Subcutaneous abdominal adipose tissue (tissue), 5 donors: Measurements from ENCODE around the gene FBXO21.
"Not testable (repeated sequence)": the region's sequence is repeated elsewhere in the genome, so short reads cannot be mapped to it uniquely, and the experiment has no call there.

ENCODE experiments used
- H3K27ac ChIP-seq: one replicate; pipeline ENCODE4 v1.7.0; 2013; ENCODE audit warnings: low read depth, mild to moderate bottlenecking, inconsistent platforms, low read length, moderate library complexity
- H3K27me3 ChIP-seq, 5 donors: one replicate each; pipeline ENCODE4 v1.7.0; 2013; ENCODE audit warnings: low read length in 5 of 5, inconsistent platforms in 1 of 5; ENCODE audit not compliant: control insufficient read depth in 5 of 5, insufficient read depth in 4 of 5
- H3K36me3 ChIP-seq, 5 donors: one replicate each; pipeline ENCODE4 v1.7.0; 2013; ENCODE audit warnings: low read length in 5 of 5; ENCODE audit not compliant: control insufficient read depth in 5 of 5, insufficient read depth in 5 of 5
- H3K4me1 ChIP-seq, 5 donors: one replicate each; pipeline ENCODE4 v1.7.0; 2013; ENCODE audit warnings: low read length in 5 of 5, mild to moderate bottlenecking in 3 of 5, moderate library complexity in 1 of 5; ENCODE audit not compliant: control insufficient read depth in 5 of 5, insufficient read depth in 5 of 5
- H3K4me3 ChIP-seq, 5 donors: one replicate each; pipeline ENCODE4 v1.7.0; 2013; ENCODE audit warnings: low read length in 5 of 5, low read depth in 1 of 5
- H3K9ac ChIP-seq, 5 donors: one replicate each; pipeline ENCODE4 v1.7.0; 2013; ENCODE audit warnings: low read length in 5 of 5, mild to moderate bottlenecking in 4 of 5, moderate library complexity in 3 of 5
- H3K9me3 ChIP-seq, 5 donors: one replicate each; pipeline ENCODE4 v1.7.0; 2013; ENCODE audit warnings: low read length in 5 of 5; ENCODE audit not compliant: control insufficient read depth in 5 of 5
- donor health status: healthy.
- donor health status: healthy.
- donor health status: healthy.
- donor health status: healthy.
- donor health status: healthy.

The FBXO21 gene

GRCh38 chr12:117220947-117221346, 30.7 kb upstream of the FBXO21 start:
- H3K9ac ChIP-seq, H3K36me3 ChIP-seq, H3K4me1 ChIP-seq, H3K4me3 ChIP-seq, H3K9me3 ChIP-seq, H3K27ac ChIP-seq: not testable (repeated sequence)
- peaks cover 18 to 27% (median 24%) of the 10 kb centered on the region in 5 donors for H3K27me3 ChIP-seq

- Histone ChIP-seq H3K36me3 (no peaks in the 10 kb centered on the region), H3K4me3 (no peak overlapping the region), H3K27me3 (peaks cover 17 to 26% (median 22%) of the 10 kb centered on the region in 5 donors), H3K27ac (no peak overlapping the region), H3K4me1 (no peaks in the 10 kb centered on the region), H3K9ac (no peak overlapping the region), H3K9me3 (no peaks in the 10 kb centered on the region)
Measured at GRCh38 chr12:117218149-117218548, 27.9 kb upstream of the FBXO21 start.

- Histone ChIP-seq H3K27me3 (peaks cover 17 to 23% (median 22%) of the 10 kb centered on the region in 5 donors), H3K36me3 (no peaks in the 10 kb centered on the region), H3K4me3 (no peak overlapping the region), H3K4me1 (peaks cover 0 to 2% (median 0%) of the 10 kb centered on the region in 5 donors), H3K27ac (no peak overlapping the region), H3K9ac (no peak overlapping the region), H3K9me3 (no peaks in the 10 kb centered on the region)
Measured at GRCh38 chr12:117216686-117217085, 26.4 kb upstream of the FBXO21 start.

- Histone ChIP-seq H3K9me3 (no peaks in the 10 kb centered on the region), H3K27me3 (peaks cover 13 to 18% (median 15%) of the 10 kb centered on the region in 5 donors), H3K4me3 (no peak overlapping the region), H3K4me1 (peaks cover 0 to 2% (median 0%) of the 10 kb centered on the region in 5 donors), H3K27ac (no peak overlapping the region), H3K36me3 (no peaks in the 10 kb centered on the region), H3K9ac (no peak overlapping the region)
Measured at GRCh38 chr12:117214797-117215196, 24.5 kb upstream of the FBXO21 start.

GRCh38 chr12:117213295-117213808, 23.1 kb upstream of the FBXO21 start:
- Histone ChIP-seq H3K27ac (no peak overlapping the region), H3K4me3 (no peak overlapping the region), H3K27me3 (peaks cover 10 to 20% (median 10%) of the 10 kb centered on the region in 5 donors), H3K36me3 (no peaks in the 10 kb centered on the region), H3K4me1 (peaks cover 0 to 2% (median 0%) of the 10 kb centered on the region in 5 donors), H3K9ac (no peak overlapping the region), H3K9me3 (no peaks in the 10 kb centered on the region)

GRCh38 chr12:117212563-117213190, 22.4 kb upstream of the FBXO21 start:
- Histone ChIP-seq H3K27me3 (peaks cover 4 to 14% (median 7%) of the 10 kb centered on the region in 5 donors), H3K4me1 (peaks cover 0 to 2% (median 0%) of the 10 kb centered on the region in 5 donors), H3K9me3 (no peaks in the 10 kb centered on the region), H3K27ac (no peak overlapping the region), H3K4me3 (no peak overlapping the region), H3K36me3 (no peaks in the 10 kb centered on the region), H3K9ac (no peak overlapping the region)

GRCh38 chr12:117210266-117210918, 20.1 kb upstream of the FBXO21 start:
- H3K27ac ChIP-seq: no peak overlapping the region
- H3K36me3 ChIP-seq: no peaks in the 10 kb centered on the region
- H3K4me1 ChIP-seq: peaks cover 0 to 2% (median 0%) of the 10 kb centered on the region in 5 donors
- H3K4me3 ChIP-seq: no peak overlapping the region
- H3K9ac ChIP-seq: no peak overlapping the region
- peaks cover 0 to 17% (median 8%) of the 10 kb centered on the region in 5 donors for H3K27me3 ChIP-seq
- no peaks in the 10 kb centered on the region for H3K9me3 ChIP-seq

GRCh38 chr12:117209626-117210025, 19.4 kb upstream of the FBXO21 start:
- Histone ChIP-seq H3K4me1 (peaks cover 0 to 2% (median 0%) of the 10 kb centered on the region in 5 donors), H3K9me3 (no peaks in the 10 kb centered on the region), H3K36me3 (no peaks in the 10 kb centered on the region), H3K27ac (no peak overlapping the region), H3K4me3 (no peak overlapping the region), H3K9ac (no peak overlapping the region), H3K27me3 (peaks cover 0 to 17% (median 7%) of the 10 kb centered on the region in 5 donors)

GRCh38 chr12:117208811-117209455, 18.7 kb upstream of the FBXO21 start:
- no peak overlapping the region for H3K4me3 ChIP-seq
- peaks cover 0 to 17% (median 7%) of the 10 kb centered on the region in 5 donors for H3K27me3 ChIP-seq
- peaks cover 0 to 2% (median 0%) of the 10 kb centered on the region in 5 donors for H3K4me1 ChIP-seq

GRCh38 chr12:117208206-117208605, 17.9 kb upstream of the FBXO21 start:
- H3K27me3 ChIP-seq: peaks cover 0 to 17% (median 7%) of the 10 kb centered on the region in 5 donors

More at GRCh38 chr12:117208811-117209455, 18.7 kb upstream of the FBXO21 start:
- H3K9me3 ChIP-seq: no peaks in the 10 kb centered on the region
- no peaks in the 10 kb centered on the region for H3K36me3 ChIP-seq
- no peak overlapping the region for H3K27ac ChIP-seq
- H3K9ac ChIP-seq: no peak overlapping the region

More at GRCh38 chr12:117208206-117208605, 17.9 kb upstream of the FBXO21 start:
- no peak overlapping the region for H3K4me3 ChIP-seq
- peaks cover 0 to 2% (median 0%) of the 10 kb centered on the region in 5 donors for H3K4me1 ChIP-seq
- no peaks in the 10 kb centered on the region for H3K36me3 ChIP-seq
- H3K9ac ChIP-seq: no peak overlapping the region
- no peaks in the 10 kb centered on the region for H3K9me3 ChIP-seq
- H3K27ac ChIP-seq: no peak overlapping the region
